B cell (primary cell): Measurements from ENCODE around the gene NAA10. TPM values are rescaled to one million over a fixed set of nuclear protein-coding genes. Genes with fewer than 3 reads are reported as not detected.

Source experiments
- ATAC-seq: fragments of 200-7000 bp; cut with Tn5 transposase; one replicate; pipeline ENCODE4 v1.10.0; 2021; ENCODE audit warnings: low read depth, mild to moderate bottlenecking, moderate number of reproducible peaks, moderate library complexity
- CTCF ChIA-PET: fragments of 350-600 bp; sonication (Branson Sonifier 250); formaldehyde crosslinking; loops from one replicate; lab custom pipeline; 2021; ENCODE audit warnings: antibody characterized with exemption, inconsistent platforms; lab: Charles Lee
- POLR2A ChIA-PET: fragments of 350-600 bp; sonication (Branson Sonifier 250); formaldehyde crosslinking; loops from one replicate; lab custom pipeline; 2021; ENCODE audit warnings: antibody characterized with exemption; lab: Charles Lee
- DNase-seq: peaks from one replicate; pipeline ENCODE4 v3.0.0; 2013
- H2AFZ ChIP-seq: 2 replicates; pipeline ENCODE4 v1.6.1; 2012; ENCODE audit warnings: mild to moderate bottlenecking, low read depth, low read length; ENCODE audit not compliant: insufficient read depth, poor library complexity, severe bottlenecking
- H3K27ac ChIP-seq, 2 donors: 1 replicate in 1 of 2; 2 replicates in 1 of 2; pipeline ENCODE4 v1.5.1; 2012 to 2013; ENCODE audit warnings: low read length in 2 of 2, mild to moderate bottlenecking in 2 of 2, moderate library complexity in 1 of 2
- H3K27me3 ChIP-seq, 4 experiments: fragments of 200-600 bp in 1 of 4; sonication (generic) in 1 of 4; replicated peaks in 1 of 4; 1 replicate in 2 of 4; 2 replicates in 2 of 4; pipeline versions ENCODE4 v1.6.1 to v1.7.0; 2013 to 2016; ENCODE audit warnings: low read length in 3 of 4, mild to moderate bottlenecking in 2 of 4, mixed read lengths in 1 of 4, moderate library complexity in 1 of 4; ENCODE audit not compliant: insufficient read depth in 4 of 4, control insufficient read depth in 3 of 4; ENCODE audit errors: control extremely low read depth in 1 of 4
- H3K36me3 ChIP-seq, 2 experiments: replicated peaks in 1 of 2; 1 replicate in 1 of 2; 2 replicates in 1 of 2; pipeline versions ENCODE4 v1.6.1 to v1.7.1; 2013; ENCODE audit warnings: low read length in 1 of 2; ENCODE audit not compliant: insufficient read depth in 2 of 2, control insufficient read depth in 1 of 2; ENCODE audit errors: control extremely low read depth in 1 of 2, extremely low read depth in 1 of 2
- H3K4me1 ChIP-seq, 2 donors: fragments of 200-600 bp in 1 of 2; sonication (generic) in 1 of 2; 1 replicate in 1 of 2; 2 replicates in 1 of 2; pipeline versions ENCODE4 v1.5.1 to v1.6.1; 2013 to 2017; ENCODE audit warnings: low read length in 2 of 2; ENCODE audit not compliant: control insufficient read depth in 2 of 2, insufficient read depth in 2 of 2
- H3K4me2 ChIP-seq: replicated peaks from 2 replicates; pipeline ENCODE3; 2012; ENCODE audit warnings: mild to moderate bottlenecking, low read depth, low read length; ENCODE audit not compliant: poor library complexity, severe bottlenecking
- H3K4me3 ChIP-seq, 5 experiments: fragments of 200-600 bp in 1 of 5; sonication (generic) in 1 of 5; 1 replicate in 3 of 5; 2 replicates in 2 of 5; pipeline versions ENCODE4 v1.5.1 to v1.7.0; 2011 to 2016; ENCODE audit warnings: low read length in 4 of 5, mild to moderate bottlenecking in 4 of 5, low read depth in 2 of 5, control low read depth in 1 of 5, moderate library complexity in 1 of 5; ENCODE audit not compliant: insufficient read depth in 1 of 5; ENCODE audit errors: control extremely low read depth in 1 of 5, extremely low read depth in 1 of 5
- H3K79me2 ChIP-seq: fragments of 200-600 bp; sonication (generic); one replicate; pipeline ENCODE4 v1.6.0; 2016; ENCODE audit warnings: low read length; ENCODE audit not compliant: control insufficient read depth, insufficient read depth
- H3K9ac ChIP-seq: fragments of 200-600 bp; sonication (generic); 2 replicates; pipeline ENCODE4 v1.6.1; 2017; ENCODE audit warnings: mild to moderate bottlenecking, low read length, moderate library complexity
- H3K9me3 ChIP-seq, 3 donors: one replicate each; pipeline versions ENCODE4 v1.6.1 to v1.7.1; 2013; ENCODE audit warnings: low read length in 2 of 3; ENCODE audit not compliant: control insufficient read depth in 2 of 3, insufficient read depth in 1 of 3; ENCODE audit errors: control extremely low read depth in 1 of 3
- H4K20me1 ChIP-seq: 2 replicates; pipeline ENCODE4 v1.6.0; 2012; ENCODE audit warnings: mild to moderate bottlenecking, low read length; ENCODE audit not compliant: insufficient read depth, control insufficient read depth, poor library complexity, severe bottlenecking
- H3K27ac Mint-ChIP-seq: one replicate; pipeline ENCODE4 v1.8.0; 2021; ENCODE audit warnings: mixed read lengths
- H3K27me3 Mint-ChIP-seq: one replicate; pipeline ENCODE4 v1.8.0; 2021; ENCODE audit warnings: mixed read lengths
- H3K4me1 Mint-ChIP-seq: one replicate; pipeline ENCODE4 v1.8.0; 2021; ENCODE audit warnings: mixed read lengths
- H3K4me3 Mint-ChIP-seq: one replicate; pipeline ENCODE4 v1.8.0; 2021; ENCODE audit warnings: mixed read lengths
- H3K9me3 Mint-ChIP-seq: one replicate; pipeline ENCODE4 v1.8.0; 2022; ENCODE audit warnings: mixed read lengths; ENCODE audit not compliant: insufficient read depth
- EZH2 ChIP-seq: IDR thresholded peaks from 2 replicates; pipeline ENCODE4 v1.6.1; 2012; ENCODE audit warnings: borderline replicate concordance, low read depth, mild to moderate bottlenecking, moderate library complexity, low read length; ENCODE audit not compliant: insufficient read depth, poor library complexity, severe bottlenecking
- WGBS: methylation state at CpG from one replicate; pipeline ENCODE4 v1.1.5; 2013; ENCODE audit warnings: missing lambda C conversion rate; ENCODE audit not compliant: insufficient coverage; 5-methylcytosine and 5-hydroxymethylcytosine counted together
- intact Hi-C: fragments of 100-400 bp; cut with micrococcal nuclease; formaldehyde crosslinking; loops from one replicate; pipeline ENCODE4 v1.10.0; 2022
- polyA plus RNA-seq: library from polyadenylated mRNA; depleted of rRNA; stranded (reverse); fragments of >200 nt; gene quantifications from 2 replicates; pipeline ENCODE4 v1.2.3, GENCODE V29; 2012
- total RNA-seq, 2 donors: library from RNA; stranded (reverse); fragments of 120-200 nt in 1 of 2; gene quantifications; 1 replicate in 1 of 2; 2 replicates in 1 of 2; pipeline versions ENCODE4 v1.2.3 to v1.2.4, GENCODE V29; 2013 to 2022
- TF ChIP-seq, protein P1 (sequence below): fragments of 200-600 bp; IDR thresholded peaks from one replicate; pipeline ENCODE4 v1.8.0; 2022; ENCODE audit warnings: antibody characterized with exemption, mild to moderate bottlenecking

The NAA10 gene
- total and polyA plus RNA-seq, 2 donors (not counting 1 experiment from before 2014, with no cell fraction given): 78.3 to 102 TPM

DNA sequence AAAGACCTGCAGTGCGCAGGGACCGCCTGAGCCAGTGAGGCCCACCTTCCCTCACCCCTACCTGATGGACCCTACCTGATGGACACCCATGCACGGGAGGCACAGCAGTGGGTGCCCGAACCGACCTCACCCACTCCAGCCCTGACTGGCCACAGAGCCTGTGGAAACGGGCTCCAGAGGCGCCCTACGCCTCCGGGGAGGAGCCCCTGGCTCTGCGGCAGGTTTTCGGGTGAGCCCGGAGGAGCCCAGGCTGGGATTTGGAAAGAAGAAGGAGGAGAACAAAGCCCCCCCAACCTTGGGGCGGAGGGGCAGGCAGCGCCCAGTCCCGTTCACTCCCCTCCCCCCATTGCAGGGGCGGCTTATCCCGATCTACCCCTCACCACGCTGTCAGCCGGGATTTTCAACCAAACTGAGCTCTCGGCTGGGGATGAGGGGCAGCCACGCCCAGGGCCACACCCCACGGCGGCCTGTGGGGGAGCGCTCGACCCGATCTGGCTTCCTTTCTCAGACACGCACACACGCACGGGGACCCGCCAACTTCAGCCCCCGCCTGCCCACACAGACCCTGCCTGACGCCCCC lies 49.5 kb downstream of the NAA10 start:
- no peak for TF ChIP-seq EZH2
- TF ChIP-seq, protein P1, sequence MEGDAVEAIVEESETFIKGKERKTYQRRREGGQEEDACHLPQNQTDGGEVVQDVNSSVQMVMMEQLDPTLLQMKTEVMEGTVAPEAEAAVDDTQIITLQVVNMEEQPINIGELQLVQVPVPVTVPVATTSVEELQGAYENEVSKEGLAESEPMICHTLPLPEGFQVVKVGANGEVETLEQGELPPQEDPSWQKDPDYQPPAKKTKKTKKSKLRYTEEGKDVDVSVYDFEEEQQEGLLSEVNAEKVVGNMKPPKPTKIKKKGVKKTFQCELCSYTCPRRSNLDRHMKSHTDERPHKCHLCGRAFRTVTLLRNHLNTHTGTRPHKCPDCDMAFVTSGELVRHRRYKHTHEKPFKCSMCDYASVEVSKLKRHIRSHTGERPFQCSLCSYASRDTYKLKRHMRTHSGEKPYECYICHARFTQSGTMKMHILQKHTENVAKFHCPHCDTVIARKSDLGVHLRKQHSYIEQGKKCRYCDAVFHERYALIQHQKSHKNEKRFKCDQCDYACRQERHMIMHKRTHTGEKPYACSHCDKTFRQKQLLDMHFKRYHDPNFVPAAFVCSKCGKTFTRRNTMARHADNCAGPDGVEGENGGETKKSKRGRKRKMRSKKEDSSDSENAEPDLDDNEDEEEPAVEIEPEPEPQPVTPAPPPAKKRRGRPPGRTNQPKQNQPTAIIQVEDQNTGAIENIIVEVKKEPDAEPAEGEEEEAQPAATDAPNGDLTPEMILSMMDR: no peak
- 2% methylated on average over 10 of the region's 32 CpGs for WGBS
- peaks cover 0 to 3% (median 0%) of the 10 kb centered on the region in 3 donors for H3K9me3 ChIP-seq
- H3K9ac ChIP-seq: peak overlapping the region; percentile 43
- POLR2A ChIA-PET: interaction anchor here (1.5 to 1.8 kb wide), 2 partner anchors 15 to 41 kb away, joined by 3 to 5 read pairs; partner anchors contain the start of gene ARHGAP4
- Mint-ChIP-seq H3K4me1 (peaks cover 24% of the 10 kb centered on the region), H3K4me3 (peak overlapping the region; percentile 75), H3K27ac (no peak overlapping the region), H3K9me3 (no peaks in the 10 kb centered on the region), H3K27me3 (peaks cover 6% of the 10 kb centered on the region)
- no peak for DNase-seq
- H3K27ac ChIP-seq: no peak overlapping the region
- CTCF ChIA-PET: interaction anchor here (1.4 kb wide), 1 partner anchor 217 kb away, joined by 3 read pairs; no protein-coding TSS in a partner anchor
- peak overlapping the region; percentile 74 for H3K4me2 ChIP-seq
- H3K27me3 ChIP-seq: peaks cover 0 to 33% (median 11%) of the 10 kb centered on the region in 4 experiments
- ATAC-seq: peak; percentile 22
- H4K20me1 ChIP-seq: no peaks in the 10 kb centered on the region
- H3K36me3 ChIP-seq: no peaks in the 10 kb centered on the region
- peak overlapping the region in 4 of 5 experiments; percentile 23 to 47 (median 40) for H3K4me3 ChIP-seq
- intact Hi-C loops: loop anchor here (5.0 kb wide), 1 partner anchor 42 kb away; the partner anchor contains the start of gene ARHGAP4
- no peaks in the 10 kb centered on the region for H3K79me2 ChIP-seq
- peaks cover 40 to 44% of the 10 kb centered on the region in 2 donors for H3K4me1 ChIP-seq
- H2AFZ ChIP-seq: no peak overlapping the region

DNA sequence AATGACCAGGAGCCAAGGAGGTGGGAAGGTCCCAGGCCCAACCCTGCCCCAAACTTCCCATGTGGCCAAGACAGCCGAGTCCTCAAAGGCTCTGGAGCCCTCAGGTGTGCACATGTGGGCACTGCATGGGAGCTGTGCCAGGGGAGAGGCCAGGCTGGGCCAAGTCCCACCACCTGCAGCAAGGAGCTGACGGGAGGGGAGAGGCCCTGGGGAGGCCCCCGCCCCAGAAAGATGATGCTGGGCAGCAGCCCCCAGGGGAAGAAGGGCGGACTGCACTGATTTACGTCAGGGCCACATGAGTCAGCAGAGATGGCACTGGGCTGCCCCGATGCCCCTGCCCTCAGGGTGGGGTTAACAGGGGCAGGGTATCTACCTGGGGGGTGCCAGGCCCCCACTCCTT lies 50.2 kb downstream of the NAA10 start:
- ATAC-seq (no peak), DNase-seq (no peak)
- peaks cover 6% of the 10 kb centered on the region for H3K27me3 Mint-ChIP-seq
- H3K9me3 Mint-ChIP-seq: no peaks in the 10 kb centered on the region
- H3K9ac ChIP-seq: no peak overlapping the region
- H3K27me3 ChIP-seq: peaks cover 0 to 35% (median 11%) of the 10 kb centered on the region in 4 experiments
- no peak overlapping the region for H3K27ac ChIP-seq
- peaks cover 0 to 3% (median 0%) of the 10 kb centered on the region in 3 donors for H3K9me3 ChIP-seq
- peaks cover 24% of the 10 kb centered on the region for H3K4me1 Mint-ChIP-seq
- no peak overlapping the region for H3K27ac Mint-ChIP-seq
- CTCF ChIA-PET: interaction anchor here (1.4 kb wide), 1 partner anchor 217 kb away, joined by 3 read pairs; no protein-coding TSS in a partner anchor
- H3K4me3 ChIP-seq: no peak overlapping the region
- 17% methylated on average over 2 of the region's 6 CpGs for WGBS
- TF ChIP-seq EZH2: no peak
- TF ChIP-seq, protein P1: no peak
- no peak overlapping the region for H3K4me2 ChIP-seq
- peaks cover 40 to 44% of the 10 kb centered on the region in 2 donors for H3K4me1 ChIP-seq
- H3K4me3 Mint-ChIP-seq: peak overlapping the region; percentile 50
- intact Hi-C loops: no loop called here
- POLR2A ChIA-PET: no interaction called here
- H3K36me3 ChIP-seq: no peaks in the 10 kb centered on the region
- no peak overlapping the region for H2AFZ ChIP-seq
- no peaks in the 10 kb centered on the region for H3K79me2 ChIP-seq
- H4K20me1 ChIP-seq: no peaks in the 10 kb centered on the region
